Osteocyte (in vitro differentiated cells): ENCODE results near the gene GATA2. TPM values are rescaled to one million over a fixed set of nuclear protein-coding genes. Genes with fewer than 3 reads are reported as not detected.

ENCODE experiments used
- DNase-seq: peaks from one replicate; pipeline ENCODE4 v3.0.0; 2021; ENCODE audit warnings: mixed read lengths; ENCODE audit not compliant: unreplicated experiment; ENCODE audit errors: extremely low spot score
- H3K27ac Mint-ChIP-seq: one replicate; pipeline ENCODE4 v1.8.0; 2021; ENCODE audit warnings: mild to moderate bottlenecking, mixed read lengths; ENCODE audit not compliant: unreplicated experiment
- H3K27me3 Mint-ChIP-seq: one replicate; pipeline ENCODE4 v1.8.0; 2021; ENCODE audit warnings: mixed read lengths; ENCODE audit not compliant: unreplicated experiment
- H3K36me3 Mint-ChIP-seq: one replicate; pipeline ENCODE4 v1.8.0; 2021; ENCODE audit warnings: mixed read lengths; ENCODE audit not compliant: unreplicated experiment
- H3K4me1 Mint-ChIP-seq: one replicate; pipeline ENCODE4 v1.8.0; 2021; ENCODE audit warnings: mixed read lengths; ENCODE audit not compliant: unreplicated experiment
- H3K4me3 Mint-ChIP-seq: one replicate; pipeline ENCODE4 v1.8.0; 2021; ENCODE audit warnings: mild to moderate bottlenecking, moderate library complexity, mixed read lengths; ENCODE audit not compliant: unreplicated experiment
- H3K9me3 Mint-ChIP-seq: one replicate; pipeline ENCODE4 v1.8.0; 2021; ENCODE audit warnings: mixed read lengths; ENCODE audit not compliant: unreplicated experiment
- total RNA-seq: library from RNA; stranded (reverse); gene quantifications from 2 replicates; pipeline ENCODE4 v1.2.1, GENCODE V29; 2021
- TF ChIP-seq, protein P1 (sequence below): fragments of 200-600 bp; sonication (generic); IDR thresholded peaks from 2 replicates; pipeline ENCODE4 v1.5.0; 2021; ENCODE audit warnings: antibody characterized with exemption, mild to moderate bottlenecking, moderate library complexity

Gene GATA2
- total RNA-seq, 1 donor from 2014 or later: 0.67 TPM

DNA sequence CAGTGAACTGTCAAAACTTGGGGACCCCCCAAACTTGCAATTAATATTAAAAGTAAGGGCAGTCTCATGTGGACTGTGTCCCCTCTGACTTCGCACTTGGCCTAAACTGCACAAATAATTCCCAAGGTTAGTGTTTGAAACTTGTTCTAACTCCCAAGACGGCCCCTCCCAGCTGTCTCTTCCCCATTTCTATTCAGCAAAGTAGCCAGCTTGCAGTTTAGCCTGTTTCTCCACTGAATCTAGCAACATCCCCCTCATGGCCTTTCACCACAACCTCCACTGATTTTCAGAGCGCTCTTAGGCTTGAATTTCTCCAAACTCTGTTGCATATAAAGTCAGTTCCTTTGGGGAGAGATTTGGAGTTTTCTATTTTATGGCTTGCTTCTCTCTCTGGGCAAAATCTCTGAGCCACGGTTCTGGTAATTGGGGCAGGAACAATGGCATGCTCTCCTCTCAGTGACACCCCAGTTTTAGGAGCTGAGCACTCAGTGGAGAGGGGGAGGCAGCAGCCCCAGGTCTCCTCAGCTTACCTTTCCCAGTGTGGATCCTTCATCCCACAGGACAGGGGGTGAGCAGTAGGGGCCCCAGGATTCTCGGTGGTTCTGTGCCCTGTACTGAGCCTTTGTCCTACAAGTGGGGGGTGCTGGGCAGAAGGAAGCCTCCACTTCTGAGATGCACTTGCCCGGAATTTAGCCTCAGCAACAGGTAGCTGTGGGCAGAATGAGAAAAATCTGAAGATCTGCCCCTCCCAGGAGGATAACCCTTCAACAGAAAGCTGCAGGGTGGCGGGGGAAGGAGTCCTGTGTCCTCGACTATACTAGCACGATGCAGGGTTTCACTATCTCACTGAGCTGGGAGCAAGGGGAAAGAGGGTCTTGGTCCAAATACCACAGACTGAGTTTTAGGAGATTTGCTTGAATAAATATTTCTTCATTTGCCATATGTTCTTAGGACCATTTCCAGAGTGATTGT is 39.3 kb upstream of the GATA2 start:
- H3K9me3 Mint-ChIP-seq: no peaks in the 10 kb centered on the region
- peak; percentile 59 for DNase-seq
- H3K27ac Mint-ChIP-seq: no peak overlapping the region
- peaks cover 78% of the 10 kb centered on the region for H3K27me3 Mint-ChIP-seq
- H3K4me1 Mint-ChIP-seq: no peaks in the 10 kb centered on the region
- no peak overlapping the region for H3K4me3 Mint-ChIP-seq
- H3K36me3 Mint-ChIP-seq: no peaks in the 10 kb centered on the region
- TF ChIP-seq, protein P1, sequence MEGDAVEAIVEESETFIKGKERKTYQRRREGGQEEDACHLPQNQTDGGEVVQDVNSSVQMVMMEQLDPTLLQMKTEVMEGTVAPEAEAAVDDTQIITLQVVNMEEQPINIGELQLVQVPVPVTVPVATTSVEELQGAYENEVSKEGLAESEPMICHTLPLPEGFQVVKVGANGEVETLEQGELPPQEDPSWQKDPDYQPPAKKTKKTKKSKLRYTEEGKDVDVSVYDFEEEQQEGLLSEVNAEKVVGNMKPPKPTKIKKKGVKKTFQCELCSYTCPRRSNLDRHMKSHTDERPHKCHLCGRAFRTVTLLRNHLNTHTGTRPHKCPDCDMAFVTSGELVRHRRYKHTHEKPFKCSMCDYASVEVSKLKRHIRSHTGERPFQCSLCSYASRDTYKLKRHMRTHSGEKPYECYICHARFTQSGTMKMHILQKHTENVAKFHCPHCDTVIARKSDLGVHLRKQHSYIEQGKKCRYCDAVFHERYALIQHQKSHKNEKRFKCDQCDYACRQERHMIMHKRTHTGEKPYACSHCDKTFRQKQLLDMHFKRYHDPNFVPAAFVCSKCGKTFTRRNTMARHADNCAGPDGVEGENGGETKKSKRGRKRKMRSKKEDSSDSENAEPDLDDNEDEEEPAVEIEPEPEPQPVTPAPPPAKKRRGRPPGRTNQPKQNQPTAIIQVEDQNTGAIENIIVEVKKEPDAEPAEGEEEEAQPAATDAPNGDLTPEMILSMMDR: no peak

DNA sequence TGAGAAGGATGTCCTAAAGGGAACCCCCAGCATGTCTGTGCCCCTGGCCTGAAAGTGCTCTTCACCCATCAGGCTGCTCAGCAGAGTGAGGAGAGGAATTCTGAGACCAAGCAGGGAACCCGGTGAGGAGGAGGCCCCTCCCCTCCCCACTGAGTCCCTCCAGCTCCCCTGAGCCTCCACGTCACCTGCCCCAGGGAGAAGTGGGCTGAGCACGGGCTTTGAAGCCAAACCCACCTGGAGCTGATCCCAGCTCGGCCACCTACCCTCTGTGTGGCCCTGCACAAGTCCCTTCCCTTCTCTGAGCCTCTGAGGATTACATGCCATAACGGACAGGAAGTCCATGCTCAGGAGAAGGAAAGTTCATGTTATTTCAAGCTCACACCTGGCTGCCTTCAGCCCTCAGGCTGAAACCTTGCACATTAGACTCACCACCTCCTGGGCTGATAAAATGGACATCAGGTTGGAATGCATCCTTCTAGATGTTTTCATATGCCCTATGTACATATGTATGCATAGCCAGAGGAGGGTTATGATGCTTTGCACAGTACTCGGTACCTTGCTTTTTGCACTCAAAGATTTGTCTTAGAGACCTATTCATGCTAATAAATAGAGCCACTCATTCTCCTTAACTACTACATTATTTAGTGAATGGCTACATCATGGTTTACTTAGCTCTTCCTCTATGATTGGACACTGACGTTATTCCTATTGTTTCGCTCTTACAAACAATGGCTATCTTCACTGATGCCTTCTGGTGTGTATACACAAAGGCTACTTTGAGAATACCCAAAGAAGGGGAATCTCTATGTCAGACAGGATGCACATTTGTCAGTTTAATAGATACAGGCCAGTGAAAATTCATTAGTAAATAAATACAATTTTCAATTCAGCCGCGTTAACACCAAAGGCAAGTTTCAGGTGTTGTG is 31.6 kb upstream of the GATA2 start:
- Mint-ChIP-seq H3K36me3 (no peaks in the 10 kb centered on the region), H3K27ac (no peak overlapping the region), H3K9me3 (no peaks in the 10 kb centered on the region), H3K4me3 (no peak overlapping the region), H3K4me1 (no peaks in the 10 kb centered on the region), H3K27me3 (peaks cover 66% of the 10 kb centered on the region)
- TF ChIP-seq, protein P1: no peak
- DNase-seq: peak; percentile 68

DNA sequence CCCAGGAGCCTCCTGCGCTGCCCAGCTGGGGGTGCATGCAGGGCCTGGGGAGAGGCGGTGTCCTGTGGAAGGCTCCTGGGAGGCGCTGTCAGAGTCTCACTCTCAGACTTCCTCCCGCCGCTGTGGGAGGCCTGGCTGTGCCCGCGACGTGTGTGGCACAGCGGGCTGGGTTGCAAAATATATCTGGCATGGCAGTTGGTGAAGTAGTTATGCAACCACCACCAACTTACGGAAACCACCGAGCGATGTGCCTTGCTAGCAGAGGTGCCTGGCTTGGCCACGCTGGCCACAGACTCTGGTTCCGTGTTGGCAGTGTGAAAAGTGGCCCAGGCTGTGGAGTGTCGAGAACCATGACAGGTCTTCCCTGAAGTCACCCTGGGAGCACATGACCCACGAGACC is 30.6 kb upstream of the GATA2 start:
- no peak overlapping the region for H3K4me3 Mint-ChIP-seq
- H3K36me3 Mint-ChIP-seq: no peaks in the 10 kb centered on the region
- TF ChIP-seq, protein P1: no peak
- H3K4me1 Mint-ChIP-seq: no peaks in the 10 kb centered on the region
- peaks cover 70% of the 10 kb centered on the region for H3K27me3 Mint-ChIP-seq
- H3K27ac Mint-ChIP-seq: no peak overlapping the region
- no peaks in the 10 kb centered on the region for H3K9me3 Mint-ChIP-seq
- DNase-seq: peak; percentile 81

DNA sequence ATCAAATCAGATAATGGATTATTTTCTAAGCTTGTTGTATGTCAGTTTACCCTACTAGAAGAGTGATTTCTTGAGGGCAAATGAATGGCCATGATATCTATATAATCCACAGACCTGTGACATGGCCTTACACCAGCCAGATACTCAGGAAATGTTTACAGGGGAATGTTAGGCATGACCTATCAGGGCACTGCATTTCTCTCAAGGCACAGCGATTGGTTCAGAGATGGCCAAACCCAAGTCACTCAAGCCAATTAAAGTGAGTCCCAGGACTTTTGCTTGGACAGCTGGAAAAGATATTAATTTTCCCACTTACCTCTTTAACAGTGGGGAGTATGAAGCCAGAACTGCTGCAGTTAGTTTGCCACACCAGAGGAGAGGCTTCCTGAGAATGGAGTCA is 28.7 kb upstream of the GATA2 start:
- H3K36me3 Mint-ChIP-seq: no peaks in the 10 kb centered on the region
- peaks cover 69% of the 10 kb centered on the region for H3K27me3 Mint-ChIP-seq
- H3K4me3 Mint-ChIP-seq: no peak overlapping the region
- no peak for DNase-seq
- no peaks in the 10 kb centered on the region for H3K9me3 Mint-ChIP-seq
- no peaks in the 10 kb centered on the region for H3K4me1 Mint-ChIP-seq
- no peak overlapping the region for H3K27ac Mint-ChIP-seq
- TF ChIP-seq, protein P1: no peak
